Measurements from ENCODE around the gene ITGA11. TPM values are rescaled to one million over a fixed set of nuclear protein-coding genes. Genes with fewer than 3 reads are reported as not detected.

The ITGA11 gene
- total and polyA plus RNA-seq, 12 donors, result 1.4 to 25.9 (median 12.3) TPM

GRCh38 chr15:68429691-68430470 is 2.1 kb downstream of the ITGA11 start:
- H3K4me3 ChIP-seq, result peak overlapping the region in 2 of 10 donors; percentile 58 to 64
- no peak for ATAC-seq
- intact Hi-C loops (cut with DNase I), result no loop called here
- H3K9me3 ChIP-seq, result no peaks in the 10 kb centered on the region
- peak overlapping the region in 2 of 10 donors; percentile 65 to 72 for H3K27ac ChIP-seq
- peaks cover 5 to 19% (median 15%) of the 10 kb centered on the region in 9 donors for H3K4me1 ChIP-seq
- peak in 1 of 2 donors; percentile 1 for DNase-seq
- H3K27me3 ChIP-seq, result peaks cover 0 to 58% (median 45%) of the 10 kb centered on the region in 7 donors
- WGBS, 2 donors, result 95 to 96% methylated on average over 5 of the region's 5 CpGs
- TF ChIP-seq, protein P1, sequence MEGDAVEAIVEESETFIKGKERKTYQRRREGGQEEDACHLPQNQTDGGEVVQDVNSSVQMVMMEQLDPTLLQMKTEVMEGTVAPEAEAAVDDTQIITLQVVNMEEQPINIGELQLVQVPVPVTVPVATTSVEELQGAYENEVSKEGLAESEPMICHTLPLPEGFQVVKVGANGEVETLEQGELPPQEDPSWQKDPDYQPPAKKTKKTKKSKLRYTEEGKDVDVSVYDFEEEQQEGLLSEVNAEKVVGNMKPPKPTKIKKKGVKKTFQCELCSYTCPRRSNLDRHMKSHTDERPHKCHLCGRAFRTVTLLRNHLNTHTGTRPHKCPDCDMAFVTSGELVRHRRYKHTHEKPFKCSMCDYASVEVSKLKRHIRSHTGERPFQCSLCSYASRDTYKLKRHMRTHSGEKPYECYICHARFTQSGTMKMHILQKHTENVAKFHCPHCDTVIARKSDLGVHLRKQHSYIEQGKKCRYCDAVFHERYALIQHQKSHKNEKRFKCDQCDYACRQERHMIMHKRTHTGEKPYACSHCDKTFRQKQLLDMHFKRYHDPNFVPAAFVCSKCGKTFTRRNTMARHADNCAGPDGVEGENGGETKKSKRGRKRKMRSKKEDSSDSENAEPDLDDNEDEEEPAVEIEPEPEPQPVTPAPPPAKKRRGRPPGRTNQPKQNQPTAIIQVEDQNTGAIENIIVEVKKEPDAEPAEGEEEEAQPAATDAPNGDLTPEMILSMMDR (IDR thresholded peaks at IDR 0.05), result no peak
- H3K36me3 ChIP-seq, result no peaks in the 10 kb centered on the region

GRCh38 chr15:68428431-68428940 is 3.5 kb downstream of the ITGA11 start:
- Histone ChIP-seq H3K4me1 (peaks cover 5 to 19% (median 15%) of the 10 kb centered on the region in 9 donors), H3K9me3 (no peaks in the 10 kb centered on the region), H3K36me3 (no peaks in the 10 kb centered on the region), H3K4me3 (no peak overlapping the region), H3K27ac (no peak overlapping the region), H3K27me3 (peaks cover 0 to 44% (median 32%) of the 10 kb centered on the region in 7 donors)
- ATAC-seq (no peak), DNase-seq (no peak)
- intact Hi-C loops (cut with DNase I), result no loop called here
- WGBS, 2 donors, result 67 to 97% methylated on average over 2 of the region's 2 CpGs
- TF ChIP-seq, protein P1 (IDR thresholded peaks at IDR 0.05), result no peak

- Histone ChIP-seq H3K9me3 (no peaks in the 10 kb centered on the region), H3K27ac (no peak overlapping the region), H3K27me3 (peaks cover 0 to 40% (median 29%) of the 10 kb centered on the region in 7 donors), H3K4me3 (no peak overlapping the region), H3K36me3 (no peaks in the 10 kb centered on the region), H3K4me1 (peaks cover 5 to 19% (median 15%) of the 10 kb centered on the region in 9 donors)
- 97 to 98% methylated on average over 1 of the region's 1 CpG for WGBS, 2 donors
- intact Hi-C loops (cut with DNase I), result no loop called here
- TF ChIP-seq, protein P1 (IDR thresholded peaks at IDR 0.05), result no peak
- no peak for DNase-seq
- no peak for ATAC-seq
Observed at GRCh38 chr15:68427963-68428362, 4.0 kb downstream of the ITGA11 start.

DNA sequence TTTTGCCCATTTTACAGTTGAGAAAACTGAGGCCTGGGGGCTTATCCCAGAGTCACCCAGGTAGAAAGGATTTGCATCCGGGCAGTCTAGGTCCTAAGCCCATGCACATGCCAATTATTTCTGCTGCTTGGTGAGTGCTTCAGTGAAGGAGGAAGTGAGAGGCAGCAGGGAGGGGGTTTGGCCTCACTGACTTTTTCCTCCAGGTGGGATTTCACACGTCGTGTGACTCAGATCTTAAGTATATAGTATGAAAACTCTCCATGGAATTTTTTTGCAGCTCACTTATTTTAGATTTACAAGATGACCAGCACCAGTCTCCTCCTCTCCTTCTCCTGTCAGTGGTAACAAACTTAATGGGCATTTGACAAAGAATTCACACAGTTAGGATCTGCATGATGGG is 4.6 kb downstream of the ITGA11 start:
- intact Hi-C loops (cut with DNase I), result no loop called here

More for the DNA sequence above, 4.6 kb downstream of the ITGA11 start:
- H3K27ac ChIP-seq, result no peak overlapping the region
- no peaks in the 10 kb centered on the region for H3K9me3 ChIP-seq
- TF ChIP-seq, protein P1 (IDR thresholded peaks at IDR 0.05), result no peak
- H3K27me3 ChIP-seq, result peaks cover 0 to 34% (median 23%) of the 10 kb centered on the region in 7 donors
- H3K4me3 ChIP-seq, result no peak overlapping the region
- H3K4me1 ChIP-seq, result peaks cover 5 to 17% (median 14%) of the 10 kb centered on the region in 9 donors
- whole genome bisulfite sequencing, 2 donors, result 71 to 77% methylated on average over 3 of the region's 3 CpGs
- no peaks in the 10 kb centered on the region for H3K36me3 ChIP-seq
- no peak for ATAC-seq
- no peak for DNase-seq
